GM21526 (cell line): ENCODE results near the gene TRIM52.

Source experiments
- ATAC-seq: cut with Tn5 transposase; IDR thresholded peaks from one replicate; pipeline ENCODE4 v1.9.1; 2021; ENCODE audit warnings: moderate library complexity; ENCODE audit not compliant: unreplicated experiment, low FRiP score

TRIM52 gene

GRCh38 chr5:181234455-181235306, 26.3 kb downstream of the TRIM52 start:
- no peak for ATAC-seq

GRCh38 chr5:181233801-181234454, 27.0 kb downstream of the TRIM52 start:
- no peak for ATAC-seq

- ATAC-seq = no peak
These were observed 27.7 kb downstream of the TRIM52 start for GRCh38 chr5:181233088-181233800.

GRCh38 chr5:181232593-181232992, 28.4 kb downstream of the TRIM52 start:
- no peak for ATAC-seq

GRCh38 chr5:181231432-181231831, 29.5 kb downstream of the TRIM52 start:
- ATAC-seq = no peak

GRCh38 chr5:181230551-181230950, 30.4 kb downstream of the TRIM52 start:
- ATAC-seq = no peak

- no peak for ATAC-seq
These were observed 30.9 kb downstream of the TRIM52 start for GRCh38 chr5:181229996-181230395.

GRCh38 chr5:181224390-181225229, 36.3 kb downstream of the TRIM52 start:
- ATAC-seq = no peak

- ATAC-seq = no peak
These were observed 37.1 kb downstream of the TRIM52 start for GRCh38 chr5:181223729-181224389.

- ATAC-seq = peak; percentile 59
These were observed 37.8 kb downstream of the TRIM52 start, which contains the start of gene TRIM41 for GRCh38 chr5:181223058-181223728. TSS of gene TRIM41 (plus strand) at chr5:181223281. CDS start at chr5:181224000, 719 bp downstream.

GRCh38 chr5:181222630-181223057, 38.3 kb downstream of the TRIM52 start:
- ATAC-seq = peak; percentile 2

GRCh38 chr5:181221792-181222629, 38.9 kb downstream of the TRIM52 start:
- ATAC-seq = peak; percentile 23

GRCh38 chr5:181221105-181221791, 39.7 kb downstream of the TRIM52 start:
- ATAC-seq = no peak

- ATAC-seq = no peak
These were observed 40.8 kb downstream of the TRIM52 start for GRCh38 chr5:181220178-181220515.

GRCh38 chr5:181219262-181220177, 41.4 kb downstream of the TRIM52 start:
- no peak for ATAC-seq

- ATAC-seq = no peak
These were observed 42.2 kb downstream of the TRIM52 start for GRCh38 chr5:181218795-181219124.

- ATAC-seq = peak; percentile 24
These were observed 43.2 kb downstream of the TRIM52 start for GRCh38 chr5:181217803-181218062.
